ENCODE data around the gene GUK1. TPM values are rescaled to one million over a fixed set of nuclear protein-coding genes. Genes with fewer than 3 reads are reported as not detected.
A peak's percentile ranks its signal among the peaks of the same experiment; 100 is the strongest.

GUK1 gene
- total and polyA plus RNA-seq, 2 experiments from 2014 or later = 87.5 to 121 TPM

DNA sequence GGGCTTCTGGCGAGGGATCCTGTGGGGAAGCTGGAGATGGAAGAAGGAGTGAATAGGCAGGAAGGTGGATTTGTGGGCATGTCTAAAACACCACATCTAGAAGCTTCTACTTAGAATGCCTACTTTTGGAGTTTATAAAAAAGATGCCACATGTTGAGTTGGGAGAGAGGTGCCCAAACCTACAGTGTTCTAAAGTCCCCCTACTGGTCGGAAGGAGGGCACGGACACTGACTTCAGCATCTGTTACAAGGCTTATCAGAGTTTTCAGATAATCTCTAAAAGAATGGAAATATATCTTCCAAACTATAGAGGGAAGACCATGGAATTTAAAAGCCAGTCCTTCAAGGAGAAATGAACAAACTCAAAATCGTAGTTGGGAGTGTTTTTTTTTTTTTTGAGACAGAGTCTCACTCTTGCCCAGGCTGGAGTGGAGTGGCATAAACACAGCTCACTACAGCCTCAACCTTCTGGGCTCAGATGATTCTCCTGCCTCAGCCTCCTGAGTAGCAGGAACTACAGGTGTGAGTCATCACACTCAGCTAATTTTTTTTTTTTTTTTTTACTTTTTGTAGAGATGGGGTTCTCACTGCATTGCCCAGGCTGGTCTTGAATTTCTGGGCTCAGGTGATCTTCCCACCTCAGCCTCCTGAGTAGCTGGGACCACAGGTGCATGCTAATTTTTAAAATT is 40.3 kb downstream of the GUK1 start:
- no peak for TF ChIP-seq JUNB (IDR thresholded peaks at IDR 0.05; ENCODE audit: unreplicated experiment)
- TF ChIP-seq, protein P1, sequence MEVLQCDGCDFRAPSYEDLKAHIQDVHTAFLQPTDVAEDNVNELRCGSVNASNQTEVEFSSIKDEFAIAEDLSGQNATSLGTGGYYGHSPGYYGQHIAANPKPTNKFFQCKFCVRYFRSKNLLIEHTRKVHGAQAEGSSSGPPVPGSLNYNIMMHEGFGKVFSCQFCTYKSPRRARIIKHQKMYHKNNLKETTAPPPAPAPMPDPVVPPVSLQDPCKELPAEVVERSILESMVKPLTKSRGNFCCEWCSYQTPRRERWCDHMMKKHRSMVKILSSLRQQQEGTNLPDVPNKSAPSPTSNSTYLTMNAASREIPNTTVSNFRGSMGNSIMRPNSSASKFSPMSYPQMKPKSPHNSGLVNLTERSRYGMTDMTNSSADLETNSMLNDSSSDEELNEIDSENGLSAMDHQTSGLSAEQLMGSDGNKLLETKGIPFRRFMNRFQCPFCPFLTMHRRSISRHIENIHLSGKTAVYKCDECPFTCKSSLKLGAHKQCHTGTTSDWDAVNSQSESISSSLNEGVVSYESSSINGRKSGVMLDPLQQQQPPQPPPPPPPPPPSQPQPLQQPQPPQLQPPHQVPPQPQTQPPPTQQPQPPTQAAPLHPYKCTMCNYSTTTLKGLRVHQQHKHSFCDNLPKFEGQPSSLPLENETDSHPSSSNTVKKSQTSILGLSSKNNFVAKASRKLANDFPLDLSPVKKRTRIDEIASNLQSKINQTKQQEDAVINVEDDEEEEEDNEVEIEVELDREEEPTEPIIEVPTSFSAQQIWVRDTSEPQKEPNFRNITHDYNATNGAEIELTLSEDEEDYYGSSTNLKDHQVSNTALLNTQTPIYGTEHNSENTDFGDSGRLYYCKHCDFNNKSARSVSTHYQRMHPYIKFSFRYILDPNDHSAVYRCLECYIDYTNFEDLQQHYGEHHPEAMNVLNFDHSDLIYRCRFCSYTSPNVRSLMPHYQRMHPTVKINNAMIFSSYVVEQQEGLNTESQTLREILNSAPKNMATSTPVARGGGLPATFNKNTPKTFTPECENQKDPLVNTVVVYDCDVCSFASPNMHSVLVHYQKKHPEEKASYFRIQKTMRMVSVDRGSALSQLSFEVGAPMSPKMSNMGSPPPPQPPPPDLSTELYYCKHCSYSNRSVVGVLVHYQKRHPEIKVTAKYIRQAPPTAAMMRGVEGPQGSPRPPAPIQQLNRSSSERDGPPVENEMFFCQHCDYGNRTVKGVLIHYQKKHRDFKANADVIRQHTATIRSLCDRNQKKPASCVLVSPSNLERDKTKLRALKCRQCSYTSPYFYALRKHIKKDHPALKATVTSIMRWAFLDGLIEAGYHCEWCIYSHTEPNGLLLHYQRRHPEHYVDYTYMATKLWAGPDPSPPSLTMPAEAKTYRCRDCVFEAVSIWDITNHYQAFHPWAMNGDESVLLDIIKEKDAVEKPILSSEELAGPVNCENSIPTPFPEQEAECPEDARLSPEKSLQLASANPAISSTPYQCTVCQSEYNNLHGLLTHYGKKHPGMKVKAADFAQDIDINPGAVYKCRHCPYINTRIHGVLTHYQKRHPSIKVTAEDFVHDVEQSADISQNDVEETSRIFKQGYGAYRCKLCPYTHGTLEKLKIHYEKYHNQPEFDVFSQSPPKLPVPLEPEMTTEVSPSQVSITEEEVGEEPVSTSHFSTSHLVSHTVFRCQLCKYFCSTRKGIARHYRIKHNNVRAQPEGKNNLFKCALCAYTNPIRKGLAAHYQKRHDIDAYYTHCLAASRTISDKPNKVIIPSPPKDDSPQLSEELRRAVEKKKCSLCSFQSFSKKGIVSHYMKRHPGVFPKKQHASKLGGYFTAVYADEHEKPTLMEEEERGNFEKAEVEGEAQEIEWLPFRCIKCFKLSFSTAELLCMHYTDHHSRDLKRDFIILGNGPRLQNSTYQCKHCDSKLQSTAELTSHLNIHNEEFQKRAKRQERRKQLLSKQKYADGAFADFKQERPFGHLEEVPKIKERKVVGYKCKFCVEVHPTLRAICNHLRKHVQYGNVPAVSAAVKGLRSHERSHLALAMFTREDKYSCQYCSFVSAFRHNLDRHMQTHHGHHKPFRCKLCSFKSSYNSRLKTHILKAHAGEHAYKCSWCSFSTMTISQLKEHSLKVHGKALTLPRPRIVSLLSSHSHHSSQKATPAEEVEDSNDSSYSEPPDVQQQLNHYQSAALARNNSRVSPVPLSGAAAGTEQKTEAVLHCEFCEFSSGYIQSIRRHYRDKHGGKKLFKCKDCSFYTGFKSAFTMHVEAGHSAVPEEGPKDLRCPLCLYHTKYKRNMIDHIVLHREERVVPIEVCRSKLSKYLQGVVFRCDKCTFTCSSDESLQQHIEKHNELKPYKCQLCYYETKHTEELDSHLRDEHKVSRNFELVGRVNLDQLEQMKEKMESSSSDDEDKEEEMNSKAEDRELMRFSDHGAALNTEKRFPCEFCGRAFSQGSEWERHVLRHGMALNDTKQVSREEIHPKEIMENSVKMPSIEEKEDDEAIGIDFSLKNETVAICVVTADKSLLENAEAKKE (CRISPR knock-in tag; IDR thresholded peaks at IDR 0.05) = no peak
- TF ChIP-seq, protein P2, sequence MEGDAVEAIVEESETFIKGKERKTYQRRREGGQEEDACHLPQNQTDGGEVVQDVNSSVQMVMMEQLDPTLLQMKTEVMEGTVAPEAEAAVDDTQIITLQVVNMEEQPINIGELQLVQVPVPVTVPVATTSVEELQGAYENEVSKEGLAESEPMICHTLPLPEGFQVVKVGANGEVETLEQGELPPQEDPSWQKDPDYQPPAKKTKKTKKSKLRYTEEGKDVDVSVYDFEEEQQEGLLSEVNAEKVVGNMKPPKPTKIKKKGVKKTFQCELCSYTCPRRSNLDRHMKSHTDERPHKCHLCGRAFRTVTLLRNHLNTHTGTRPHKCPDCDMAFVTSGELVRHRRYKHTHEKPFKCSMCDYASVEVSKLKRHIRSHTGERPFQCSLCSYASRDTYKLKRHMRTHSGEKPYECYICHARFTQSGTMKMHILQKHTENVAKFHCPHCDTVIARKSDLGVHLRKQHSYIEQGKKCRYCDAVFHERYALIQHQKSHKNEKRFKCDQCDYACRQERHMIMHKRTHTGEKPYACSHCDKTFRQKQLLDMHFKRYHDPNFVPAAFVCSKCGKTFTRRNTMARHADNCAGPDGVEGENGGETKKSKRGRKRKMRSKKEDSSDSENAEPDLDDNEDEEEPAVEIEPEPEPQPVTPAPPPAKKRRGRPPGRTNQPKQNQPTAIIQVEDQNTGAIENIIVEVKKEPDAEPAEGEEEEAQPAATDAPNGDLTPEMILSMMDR (conservative IDR thresholded peaks at IDR 0.05; ENCODE audit: low read depth in 2 of 2) = peak; percentile 51 to 69
- no peak for TF ChIP-seq NANOG (IDR thresholded peaks at IDR 0.05; ENCODE audit: borderline replicate concordance)
- TF ChIP-seq ZNF331 (CRISPR knock-in tag; IDR thresholded peaks at IDR 0.05; ENCODE audit: low read depth) = no peak
- Histone ChIP-seq H3F3A (replicated peaks; ENCODE audit: low read depth) (no peaks in the 10 kb centered on the region), H3K4me3 (no peak overlapping the region), H3K27me3 (ENCODE audit: insufficient read depth) (no peaks in the 10 kb centered on the region), H3K9me2 (ENCODE audit: insufficient read depth) (no peaks in the 10 kb centered on the region), H2AFZ (no peak overlapping the region), H3K79me2 (replicated peaks; ENCODE audit: insufficient read depth) (no peaks in the 10 kb centered on the region), H3K27ac (ENCODE audit: low read depth) (no peak overlapping the region), H3K36me3 (ENCODE audit: insufficient read depth) (no peaks in the 10 kb centered on the region), H3K4me2 (no peak overlapping the region), H4K20me1 (replicated peaks; ENCODE audit: insufficient read depth) (no peaks in the 10 kb centered on the region), H3K4me1 (ENCODE audit: insufficient read depth) (no peaks in the 10 kb centered on the region)
- H3K4me1 Mint-ChIP-seq = no peaks in the 10 kb centered on the region; the same call in 2 of the 3 replicates
- H3K27me3 Mint-ChIP-seq (ENCODE audit: insufficient read depth, low read depth, poor library complexity) = peaks cover 9% of the 10 kb centered on the region
- no peaks in the 10 kb centered on the region for H3K9me3 Mint-ChIP-seq
- DNase-seq (ENCODE audit: low spot score) (peak; percentile 57), ATAC-seq (peak; percentile 72)
- H3K27ac Mint-ChIP-seq = no peak overlapping the region
- peaks cover 2% of the 10 kb centered on the region; the same call in 1 of the 3 replicates for H3K36me3 Mint-ChIP-seq (ENCODE audit: low read depth)
- no peak overlapping the region for H3K4me3 Mint-ChIP-seq

All from GM23338 (cell line).